HepG2 (cell line): Measurements from ENCODE around the gene HCRTR1.

Experiments used
- FOXA1 ChIP-seq, 2 experiments: fragments of 450-650 bp in 1 of 2; sonication (generic) in 1 of 2; formaldehyde crosslinking in 1 of 2; IDR thresholded peaks; 2 replicates each; pipeline versions ENCODE4 v1.4.0 to v1.6.1; 2016 to 2020; ENCODE audit warnings: missing genetic modification reagents in 1 of 2
- MIER2 ChIP-seq: IDR thresholded peaks from 2 replicates; pipeline ENCODE4 v1.6.1; 2016; ENCODE audit warnings: missing biosample characterization, missing genetic modification reagents

DNA sequence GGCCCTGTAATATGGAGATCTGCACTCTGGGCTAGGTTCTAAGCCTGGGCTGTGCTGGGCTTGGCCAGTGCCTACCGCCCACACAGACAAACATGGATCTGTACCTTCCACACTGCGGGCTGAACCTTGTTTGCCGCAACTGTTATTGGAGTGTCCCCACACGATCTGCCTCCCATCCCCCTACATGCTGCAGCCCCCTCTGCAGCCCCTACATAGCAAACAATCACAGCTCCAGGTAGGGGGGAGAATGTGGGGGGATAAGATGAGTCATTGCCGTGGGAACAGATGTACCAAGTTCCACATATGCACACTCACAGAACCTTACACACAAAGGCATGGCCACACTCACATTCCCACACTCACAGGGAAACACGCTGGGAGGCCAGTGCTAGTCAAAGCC is 2.1 kb upstream of the HCRTR1 start:
- TF ChIP-seq FOXA1 (IDR thresholded peaks at IDR 0.05) (no peak), FOXA1 (CRISPR knock-in tag; IDR thresholded peaks at IDR 0.05) (no peak), MIER2 (CRISPR knock-in tag) (no peak)
